Measurements from ENCODE around the gene SLC22A3.

The SLC22A3 gene

GRCh38 chr6:160321729-160322505 lies 26.3 kb upstream of the SLC22A3 start:
- CTCF ChIA-PET: interaction anchor here (0.6 kb wide), 2 partner anchors 59 to 229 kb away, joined by 3 read pairs; no protein-coding TSS in a partner anchor
- no peak for DNase-seq (ENCODE audit: low spot score)

GRCh38 chr6:160327981-160328380 lies 20.2 kb upstream of the SLC22A3 start:
- DNase-seq (ENCODE audit: low spot score): no peak
- ChIA-PET POLR2A (ENCODE audit: low non-redundant PET) (no interaction called here), CTCF (no interaction called here)
- no peak for TF ChIP-seq CTCF (conservative IDR thresholded peaks at IDR 0.05; ENCODE audit: low read depth)
- H3K27ac ChIP-seq: no peak overlapping the region

More at GRCh38 chr6:160321729-160322505, 26.3 kb upstream of the SLC22A3 start:
- no peak for TF ChIP-seq CTCF (conservative IDR thresholded peaks at IDR 0.05; ENCODE audit: low read depth)
- POLR2A ChIA-PET (ENCODE audit: low non-redundant PET): no interaction called here
- no peak overlapping the region for H3K27ac ChIP-seq

- TF ChIP-seq CTCF (conservative IDR thresholded peaks at IDR 0.05; ENCODE audit: low read depth): no peak
- CTCF ChIA-PET: no interaction called here
- POLR2A ChIA-PET (ENCODE audit: low non-redundant PET): no interaction called here
- no peak overlapping the region for H3K27ac ChIP-seq
- DNase-seq (ENCODE audit: low spot score): no peak
Observed at GRCh38 chr6:160328447-160328846, 19.7 kb upstream of the SLC22A3 start.

GRCh38 chr6:160329188-160329587 lies 19.0 kb upstream of the SLC22A3 start:
- no peak overlapping the region for H3K27ac ChIP-seq
- DNase-seq (ENCODE audit: low spot score): no peak
- ChIA-PET POLR2A (ENCODE audit: low non-redundant PET) (no interaction called here), CTCF (no interaction called here)
- TF ChIP-seq CTCF (conservative IDR thresholded peaks at IDR 0.05; ENCODE audit: low read depth): no peak

GRCh38 chr6:160330619-160331018 lies 17.6 kb upstream of the SLC22A3 start:
- POLR2A ChIA-PET (ENCODE audit: low non-redundant PET): no interaction called here
- H3K27ac ChIP-seq: no peak overlapping the region
- DNase-seq (ENCODE audit: low spot score): no peak
- no peak for TF ChIP-seq CTCF (conservative IDR thresholded peaks at IDR 0.05; ENCODE audit: low read depth)
- CTCF ChIA-PET: no interaction called here

- CTCF ChIA-PET: no interaction called here
- no peak for DNase-seq (ENCODE audit: low spot score)
- TF ChIP-seq CTCF (conservative IDR thresholded peaks at IDR 0.05; ENCODE audit: low read depth): no peak
- POLR2A ChIA-PET (ENCODE audit: low non-redundant PET): no interaction called here
- H3K27ac ChIP-seq: no peak overlapping the region
Observed at GRCh38 chr6:160331204-160331603, 17.0 kb upstream of the SLC22A3 start.

All from RWPE1 (cell line).